ENCODE results near the gene WDR88.
"Not testable (repeated sequence)": the region's sequence is repeated elsewhere in the genome, so short reads cannot be mapped to it uniquely, and the experiment has no call there.

The WDR88 gene

DNA sequence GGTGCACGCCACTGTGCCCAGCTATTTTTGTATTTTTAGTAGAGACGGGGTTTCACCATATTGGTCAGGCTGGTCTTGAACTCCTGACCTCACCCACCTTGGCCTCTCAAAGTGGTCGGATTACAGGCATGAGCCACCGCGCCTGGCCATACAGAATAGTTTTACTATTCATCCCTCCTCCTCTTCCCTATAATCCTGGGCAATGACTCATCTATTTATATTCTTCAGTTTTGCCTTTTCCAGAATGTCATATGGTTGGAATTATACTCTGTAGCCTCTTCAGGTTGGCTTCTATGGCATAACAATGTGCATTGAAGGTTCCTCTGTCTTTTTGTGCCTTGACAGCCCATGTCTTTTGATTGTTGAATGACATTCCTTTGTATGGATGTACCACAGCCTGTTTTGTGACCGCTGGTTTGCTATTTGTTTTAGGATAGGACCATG, 40.0 kb downstream of the WDR88 start:
- DNase-seq: no peak

DNA sequence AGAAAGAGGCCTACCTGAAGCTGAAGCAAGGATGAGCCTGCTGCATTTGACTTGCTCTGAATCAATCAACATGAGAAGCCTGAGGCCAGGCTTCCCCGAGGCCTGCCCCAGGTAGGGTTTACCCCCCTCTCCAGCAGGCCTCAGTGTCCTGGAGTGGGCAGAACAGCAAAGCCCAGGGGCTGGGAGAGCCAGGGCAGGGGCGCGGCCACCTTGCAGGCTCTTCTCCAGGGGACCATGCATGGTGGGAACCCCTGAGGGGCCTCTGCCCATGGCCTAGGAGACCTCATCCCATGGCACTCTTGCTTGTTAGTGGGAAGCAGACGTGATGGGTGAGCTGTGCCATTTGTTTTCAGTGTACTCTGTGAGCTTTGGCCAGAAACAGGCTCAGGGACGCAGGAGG, 42.3 kb downstream of the WDR88 start:
- no peak for DNase-seq

GRCh38 chr19:33175156-33175782, 43.4 kb downstream of the WDR88 start:
- DNase-seq: no peak

GRCh38 chr19:33175886-33176669, 44.2 kb downstream of the WDR88 start:
- no peak for DNase-seq

DNA sequence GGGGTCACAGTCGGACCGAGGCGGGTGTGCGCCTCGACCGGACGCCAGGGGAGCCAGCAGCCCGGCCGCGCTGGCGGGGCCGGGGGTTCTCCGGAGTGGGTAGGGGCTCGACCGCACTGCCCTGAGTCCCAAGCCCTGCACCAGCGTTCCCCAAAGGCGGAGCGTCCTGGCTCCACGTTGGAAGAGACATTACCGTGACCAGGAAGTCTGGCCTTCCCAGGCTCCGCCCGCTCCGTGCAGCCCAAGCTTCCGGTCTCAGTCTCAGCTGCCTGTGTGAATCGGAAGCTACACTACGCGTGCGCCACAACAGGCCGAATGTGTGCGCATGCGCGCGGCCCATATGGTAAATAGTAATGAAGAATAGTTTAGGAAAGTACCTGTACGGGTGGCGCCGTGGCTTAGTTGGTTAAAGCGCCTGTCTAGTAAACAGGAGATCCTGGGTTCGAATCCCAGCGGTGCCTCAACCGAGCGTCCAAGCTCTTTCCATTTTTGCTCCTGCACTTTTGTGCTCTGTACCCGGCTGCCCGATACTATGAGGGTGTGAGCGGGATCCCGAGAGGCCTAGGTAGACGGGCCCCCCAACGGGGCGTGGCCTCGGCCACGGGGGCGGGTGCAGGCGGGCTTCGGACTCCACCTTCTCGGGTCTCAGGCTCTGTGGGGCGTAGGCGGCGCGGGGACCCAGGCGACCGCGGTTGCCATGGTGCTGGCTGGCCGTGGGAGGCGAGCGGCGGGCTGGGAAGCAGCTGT, 44.9 kb downstream of the WDR88 start:
- DNase-seq: peak; percentile 98

DNA sequence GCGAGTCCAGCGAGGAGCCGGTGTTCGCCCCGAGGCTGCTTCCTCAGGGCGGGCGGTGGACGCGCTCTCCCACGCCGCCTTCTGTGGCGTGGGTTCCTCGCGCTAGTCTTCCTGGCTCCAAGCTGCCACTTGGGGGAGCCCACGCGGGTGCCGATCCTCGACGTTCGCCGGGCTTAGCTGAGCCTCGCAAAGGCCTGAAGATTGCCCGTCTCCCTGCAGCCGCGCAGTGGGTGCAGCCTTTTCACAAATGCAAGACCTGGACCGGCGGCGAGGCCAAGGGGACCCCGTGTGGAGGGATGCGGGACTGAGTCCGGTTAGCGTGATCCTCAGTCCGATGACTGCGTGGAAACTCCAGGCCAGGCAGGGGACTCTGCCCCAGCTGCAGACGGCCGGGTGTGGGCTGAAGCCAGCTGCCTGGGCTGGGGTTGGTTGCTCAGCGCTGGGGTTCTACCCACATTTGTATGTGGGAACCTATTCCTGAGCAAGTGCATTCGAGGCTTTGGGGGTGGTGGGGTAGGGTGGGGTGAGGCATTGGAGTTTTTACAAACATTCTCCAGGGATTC, 45.6 kb downstream of the WDR88 start:
- peak; percentile 79 for DNase-seq

DNA sequence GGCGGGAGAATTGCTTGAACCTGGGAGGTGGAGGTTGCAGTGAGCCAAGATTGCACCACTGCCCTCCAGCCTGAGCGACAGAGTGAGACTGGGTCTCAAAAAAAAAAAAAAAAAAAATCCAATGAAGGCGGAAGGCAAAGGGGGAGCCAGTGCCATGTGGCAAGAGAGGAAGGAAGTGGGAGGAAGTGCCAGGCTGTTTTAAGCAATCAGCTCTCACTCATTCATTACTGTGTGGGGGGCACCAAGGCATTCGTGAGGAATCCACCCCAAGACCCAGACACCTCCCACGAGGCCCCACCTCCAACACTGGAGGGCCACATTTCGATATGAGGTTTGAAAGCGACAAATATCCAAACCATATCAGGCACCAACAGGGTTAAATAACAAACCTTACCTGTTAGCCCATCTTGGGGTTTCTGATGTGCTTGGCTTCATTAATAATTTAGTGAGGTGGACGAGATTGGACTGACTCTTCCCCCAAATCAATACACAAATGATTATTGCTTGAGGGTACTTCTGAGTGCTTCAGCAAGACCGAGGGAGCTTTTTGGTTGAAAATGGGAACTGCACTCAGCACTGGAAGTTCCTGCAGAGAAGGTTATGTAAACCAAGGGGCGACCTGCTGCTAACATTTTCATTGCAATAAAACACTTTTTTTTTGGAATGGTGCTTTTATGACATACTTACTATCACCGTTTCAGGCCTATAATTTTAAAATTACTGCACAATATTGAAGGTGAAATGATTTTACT, 54.7 kb downstream of the WDR88 start:
- no peak for DNase-seq

- DNase-seq: no peak
Observed at GRCh38 chr19:33187183-33187540, 55.2 kb downstream of the WDR88 start.

GRCh38 chr19:33189453-33189852, 57.5 kb downstream of the WDR88 start:
- DNase-seq: no peak

DNA sequence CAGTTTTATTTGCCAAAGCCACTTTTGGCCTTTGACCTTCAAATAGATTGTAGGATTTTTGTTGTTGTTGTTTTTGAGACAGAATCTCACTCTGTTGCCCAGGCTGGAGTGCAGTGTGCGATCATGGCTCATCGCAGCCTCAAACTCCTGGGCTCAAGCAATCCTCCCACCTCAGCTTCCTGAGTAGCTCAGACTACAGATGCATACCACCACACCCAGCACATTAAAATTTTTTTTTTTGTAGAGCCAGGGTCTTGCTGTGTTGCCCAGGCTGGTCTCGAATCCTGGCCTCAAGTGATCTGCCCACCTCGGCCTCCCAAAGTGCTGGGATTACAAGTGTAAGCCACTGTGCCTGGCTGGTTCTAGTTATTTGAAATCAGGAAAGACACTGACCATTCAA, 59.2 kb downstream of the WDR88 start:
- not testable (repeated sequence) for DNase-seq

DNA sequence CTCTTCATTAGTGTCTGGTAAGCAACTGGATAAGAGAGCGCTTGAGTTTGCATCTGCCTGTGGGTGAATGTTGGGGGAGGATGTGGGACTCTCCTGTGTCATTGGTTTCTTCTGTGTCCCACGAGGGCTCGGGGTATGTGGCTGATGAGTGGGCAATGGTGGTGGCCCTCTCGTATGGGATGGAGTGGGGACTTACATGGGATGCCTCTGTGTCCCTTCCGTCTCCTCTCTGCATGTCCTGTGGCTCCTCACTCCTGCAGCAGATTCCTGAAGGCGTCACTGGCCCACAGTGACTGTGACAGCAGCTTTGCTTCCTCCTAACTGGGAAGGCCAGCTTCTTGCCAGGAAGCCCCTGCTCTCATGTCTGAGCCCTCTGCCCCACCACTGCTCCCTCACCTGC, 59.6 kb downstream of the WDR88 start:
- DNase-seq: no peak

DNA sequence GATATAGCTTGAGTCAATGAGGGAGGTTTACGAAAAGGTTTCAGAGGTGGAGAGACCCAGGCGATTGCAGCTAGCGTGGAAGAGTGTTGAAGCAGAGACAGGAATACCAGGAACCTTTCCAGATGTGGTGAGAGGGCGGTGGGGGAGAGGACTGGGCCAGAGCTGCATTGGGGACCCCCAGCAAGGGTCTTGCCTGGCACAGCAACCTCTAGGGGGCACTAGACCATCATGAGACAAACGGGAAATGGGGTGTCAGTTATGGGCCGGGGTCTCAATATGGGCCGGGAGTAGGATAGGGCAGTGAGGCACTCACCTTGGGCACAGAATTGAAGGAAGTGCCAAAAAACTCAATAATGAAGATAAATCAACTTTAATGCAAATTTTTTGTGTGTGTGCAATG, 60.1 kb downstream of the WDR88 start:
- DNase-seq: no peak

GRCh38 chr19:33193269-33193864, 61.5 kb downstream of the WDR88 start:
- DNase-seq: no peak

DNA sequence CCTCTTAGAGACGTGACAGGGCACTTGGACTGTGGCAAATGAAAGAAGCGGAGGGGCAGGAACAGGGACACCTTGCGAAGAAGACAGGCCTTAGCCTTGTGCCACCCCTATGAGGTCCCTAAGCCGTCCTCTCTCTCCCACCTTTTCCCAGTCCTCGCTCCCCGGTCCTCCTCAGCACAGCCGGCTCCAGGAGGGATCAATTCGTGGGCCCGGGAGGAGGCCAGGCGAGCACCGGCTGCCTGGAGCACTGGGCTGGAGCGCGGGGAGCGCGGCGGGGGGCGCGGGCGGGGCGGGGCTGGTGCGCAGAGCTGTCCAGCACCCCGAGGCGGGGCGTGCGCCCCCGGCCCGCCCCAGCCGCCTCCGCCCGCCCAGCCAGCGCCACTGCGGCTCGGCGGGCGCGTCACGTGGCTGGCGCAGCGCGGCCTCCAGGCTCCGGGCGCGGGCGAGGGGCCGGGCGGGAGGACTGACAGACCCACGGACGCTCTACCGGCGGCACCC, 62.0 kb downstream of the WDR88 start, which contains the start of gene LRP3:
TSS of gene LRP3 (plus strand) at position 466 of the 498 bp plus-strand sequence. CDS start 456 bp downstream, outside the sequence.
- DNase-seq: no peak

DNA sequence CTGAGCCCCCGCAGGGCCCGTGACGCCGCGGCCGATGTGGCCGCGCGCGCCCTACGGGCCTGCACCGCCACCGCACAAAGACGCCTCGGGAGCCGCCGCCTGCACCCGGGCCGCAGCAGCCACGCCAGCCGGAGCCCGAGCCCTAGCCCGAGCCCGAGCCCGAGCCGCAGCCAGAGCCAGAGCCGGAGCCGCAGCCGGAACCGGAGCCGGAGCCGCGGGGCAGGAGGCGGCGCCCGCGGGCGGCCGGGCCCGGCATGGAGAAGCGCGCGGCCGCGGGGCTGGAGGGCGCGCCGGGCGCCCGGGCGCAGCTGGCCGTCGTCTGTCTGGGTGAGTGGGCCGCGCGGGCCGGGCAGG, 62.6 kb downstream of the WDR88 start:
- DNase-seq: no peak

DNA sequence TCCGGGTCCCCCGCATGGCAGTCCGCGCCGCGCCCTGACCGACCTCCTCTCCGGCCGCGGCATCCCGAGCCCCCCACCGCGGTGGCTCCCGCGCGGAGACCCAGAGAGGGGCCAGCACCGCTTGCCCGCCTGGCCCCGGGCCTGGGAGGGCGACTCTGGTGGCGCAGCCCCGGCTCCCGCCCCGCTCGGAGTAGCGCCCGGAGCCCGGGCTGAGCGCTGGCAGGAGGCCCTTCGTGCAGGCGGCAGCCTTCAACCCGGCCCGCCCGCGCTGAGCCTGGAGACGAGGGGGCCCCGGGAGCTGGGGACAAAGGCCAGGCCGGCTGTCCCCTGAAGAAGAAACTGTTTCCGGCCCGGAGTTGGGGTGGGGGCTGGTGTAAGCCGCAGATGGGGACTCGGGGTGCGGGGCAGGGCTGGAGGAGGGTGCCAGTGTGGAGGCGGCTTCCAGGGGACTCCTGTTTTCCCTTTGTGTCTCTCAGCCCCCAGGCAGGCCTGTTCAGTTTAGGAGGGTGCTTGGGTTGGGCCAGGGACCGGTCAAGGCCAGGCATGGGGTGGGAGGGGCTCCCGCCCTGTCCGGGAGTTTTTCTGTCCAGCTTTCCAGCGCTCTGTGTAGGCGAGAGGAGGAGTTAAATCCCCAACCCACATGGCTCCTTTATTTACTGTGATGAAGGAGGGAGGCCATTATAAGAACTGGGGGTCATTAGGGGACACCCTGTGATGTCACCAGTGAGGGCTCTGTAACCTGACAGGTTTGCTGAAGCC, 63.2 kb downstream of the WDR88 start:
- no peak for DNase-seq

DNA sequence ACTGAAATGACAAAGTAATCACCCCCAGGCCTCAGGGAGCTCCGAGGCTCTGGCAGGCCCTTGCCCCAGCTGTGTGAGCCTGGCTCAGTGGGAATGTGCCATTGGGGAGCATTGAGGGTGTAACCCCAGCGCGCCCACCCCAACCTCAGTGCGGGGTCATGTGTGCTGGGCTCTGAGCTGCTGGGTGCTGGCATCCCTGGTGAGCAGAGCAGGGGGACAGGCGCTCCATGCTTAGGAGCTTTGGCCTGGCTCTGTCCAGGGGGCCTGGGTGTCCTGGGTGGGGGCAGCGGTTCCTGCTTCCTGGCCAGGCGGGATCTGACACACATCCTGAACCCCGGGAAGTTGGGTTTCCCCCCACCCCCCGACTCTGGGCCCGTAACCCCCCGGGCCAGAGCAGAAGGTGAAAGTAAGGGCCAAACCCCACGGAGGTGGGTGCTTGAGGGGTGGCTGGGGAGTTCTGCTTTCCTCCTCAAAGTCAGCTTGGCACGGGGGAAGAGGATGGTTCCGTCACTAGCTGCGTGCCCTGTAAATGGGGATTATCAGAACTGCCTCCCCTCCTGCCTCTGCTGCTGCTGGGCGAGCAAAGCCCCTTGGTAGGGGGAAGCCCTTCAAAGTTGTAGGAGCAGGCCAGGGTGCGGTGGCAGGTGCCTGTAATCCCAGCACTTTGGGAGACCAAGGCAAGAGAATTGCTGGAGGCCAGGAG, 63.9 kb downstream of the WDR88 start:
- DNase-seq: no peak

GRCh38 chr19:33196446-33197193, 64.7 kb downstream of the WDR88 start:
- no peak for DNase-seq

- DNase-seq: no peak
Observed at GRCh38 chr19:33197591-33198000, 65.7 kb downstream of the WDR88 start.

DNA sequence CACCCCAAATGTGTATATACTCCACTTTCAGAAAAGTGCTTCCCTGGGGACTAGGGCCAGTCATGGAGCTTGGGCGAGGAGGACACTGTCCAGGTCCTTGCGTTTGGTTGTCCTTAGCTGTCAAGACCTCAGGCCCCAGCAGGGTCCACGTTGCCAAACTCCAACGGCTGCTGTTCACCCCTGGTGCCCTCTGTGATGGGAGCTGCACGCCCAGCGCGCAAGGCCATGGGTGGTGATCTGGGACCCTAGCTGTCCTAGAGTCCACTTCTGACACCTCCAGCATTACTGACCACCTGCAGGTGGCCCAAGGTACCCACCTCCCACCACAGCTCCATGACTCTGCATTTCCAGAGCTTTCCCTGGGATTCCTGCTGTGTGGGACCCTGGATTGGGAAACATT, 66.3 kb downstream of the WDR88 start:
- DNase-seq: no peak
